H9 (cell line): Measurements from ENCODE around the gene MED31. TPM values are rescaled to one million over a fixed set of nuclear protein-coding genes. Genes with fewer than 3 reads are reported as not detected.

ENCODE experiments used
- DNase-seq: peaks from one replicate; pipeline ENCODE4 v3.0.0-alpha.2; 2017
- H2AFZ ChIP-seq: one replicate; pipeline ENCODE4 v1.6.1; 2013; ENCODE audit warnings: mild to moderate bottlenecking, low read length, control low read depth, moderate library complexity
- H2AK5ac ChIP-seq: 2 replicates; pipeline ENCODE4 v1.6.1; 2013; ENCODE audit warnings: low read length, control low read depth, mixed read lengths; ENCODE audit not compliant: insufficient read length
- H2BK120ac ChIP-seq: one replicate; pipeline ENCODE4 v1.6.1; 2013; ENCODE audit warnings: low read depth, mild to moderate bottlenecking, low read length, control low read depth, inconsistent platforms; ENCODE audit not compliant: poor library complexity, severe bottlenecking
- H2BK12ac ChIP-seq: 2 replicates; pipeline ENCODE4 v1.6.1; 2013; ENCODE audit warnings: low read length, control low read depth, mixed read lengths, low read depth; ENCODE audit not compliant: insufficient read length
- H2BK15ac ChIP-seq: 2 replicates; pipeline ENCODE4 v1.6.1; 2013; ENCODE audit warnings: low read depth, low read length, control low read depth
- H2BK20ac ChIP-seq: one replicate; pipeline ENCODE4 v1.6.1; 2013; ENCODE audit warnings: low read depth, mild to moderate bottlenecking, low read length, control low read depth, inconsistent platforms; ENCODE audit not compliant: poor library complexity, severe bottlenecking
- H2BK5ac ChIP-seq: 2 replicates; pipeline ENCODE4 v1.6.1; 2013; ENCODE audit warnings: low read length, control low read depth, mixed read lengths; ENCODE audit not compliant: insufficient read length
- H3K14ac ChIP-seq: 2 replicates; pipeline ENCODE4 v1.6.1; 2013; ENCODE audit warnings: low read length, control low read depth; ENCODE audit not compliant: insufficient read depth
- H3K18ac ChIP-seq: 2 replicates; pipeline ENCODE4 v1.6.1; 2013; ENCODE audit warnings: low read depth, mild to moderate bottlenecking, mixed read lengths, low read length, control low read depth; ENCODE audit not compliant: insufficient read length
- H3K23ac ChIP-seq: 2 replicates; pipeline ENCODE4 v1.6.1; 2013; ENCODE audit warnings: low read length, control low read depth, mixed read lengths, low read depth; ENCODE audit not compliant: insufficient read length
- H3K23me2 ChIP-seq: 2 replicates; pipeline ENCODE4 v1.6.1; 2013; ENCODE audit warnings: low read depth, mild to moderate bottlenecking, mixed read lengths, low read length, control low read depth; ENCODE audit not compliant: insufficient read length, poor library complexity, severe bottlenecking
- H3K27ac ChIP-seq: 2 replicates; pipeline ENCODE4 v1.5.1; 2013; ENCODE audit warnings: low read length, control low read depth, mixed read lengths, low read depth; ENCODE audit not compliant: insufficient read length
- H3K27me3 ChIP-seq: 2 replicates; pipeline ENCODE4 v1.6.1; 2013; ENCODE audit warnings: low read length, control low read depth, inconsistent platforms; ENCODE audit not compliant: insufficient read depth
- H3K4ac ChIP-seq: 2 replicates; pipeline ENCODE4 v1.6.1; 2013; ENCODE audit warnings: low read depth, mild to moderate bottlenecking, control low read depth, inconsistent platforms, low read length, moderate library complexity
- H3K4me1 ChIP-seq: 2 replicates; pipeline ENCODE4 v1.6.1; 2013; ENCODE audit warnings: low read length, control low read depth, inconsistent platforms; ENCODE audit not compliant: insufficient read depth
- H3K4me2 ChIP-seq: 2 replicates; pipeline ENCODE4 v1.6.1; 2013; ENCODE audit warnings: low read length, control low read depth, mixed read lengths; ENCODE audit not compliant: insufficient read length, insufficient read depth
- H3K56ac ChIP-seq: 2 replicates; pipeline ENCODE4 v1.6.1; 2013; ENCODE audit warnings: low read depth, mild to moderate bottlenecking, mixed read lengths, low read length, control low read depth; ENCODE audit not compliant: insufficient read length
- H3K79me1 ChIP-seq: 2 replicates; pipeline ENCODE4 v1.6.1; 2013; ENCODE audit warnings: low read depth, mild to moderate bottlenecking, moderate library complexity, low read length, control low read depth, inconsistent platforms; ENCODE audit not compliant: insufficient read depth, poor library complexity, severe bottlenecking
- H3K79me2 ChIP-seq: 2 replicates; pipeline ENCODE4 v1.6.1; 2013; ENCODE audit warnings: low read length, control low read depth, inconsistent platforms; ENCODE audit not compliant: insufficient read depth
- H3K9ac ChIP-seq: 2 replicates; pipeline ENCODE4 v1.6.1; 2013; ENCODE audit warnings: low read length, control low read depth, mixed read lengths; ENCODE audit not compliant: insufficient read length; ENCODE audit errors: extremely low read depth
- H3K9me3 ChIP-seq: one replicate; pipeline ENCODE4 v1.6.1; 2013; ENCODE audit warnings: low read depth, low read length, inconsistent platforms; ENCODE audit not compliant: control insufficient read depth
- H3T11ph ChIP-seq: one replicate; pipeline ENCODE4 v1.6.1; 2013; ENCODE audit warnings: mild to moderate bottlenecking, low read length, control low read depth, inconsistent platforms
- H4K20me1 ChIP-seq: one replicate; pipeline ENCODE4 v1.6.1; 2013; ENCODE audit not compliant: control insufficient read depth, insufficient read length, insufficient read depth
- H4K5ac ChIP-seq: 2 replicates; pipeline ENCODE4 v1.6.1; 2013; ENCODE audit warnings: low read depth, mild to moderate bottlenecking, mixed read lengths, low read length, control low read depth; ENCODE audit not compliant: insufficient read length
- H4K8ac ChIP-seq: replicated peaks from 2 replicates; pipeline ENCODE4 v1.6.1; 2013; ENCODE audit warnings: low read length, control low read depth, mixed read lengths, low read depth; ENCODE audit not compliant: insufficient read length
- H4K91ac ChIP-seq: 2 replicates; pipeline ENCODE4 v1.6.1; 2013; ENCODE audit warnings: low read depth, mild to moderate bottlenecking, moderate library complexity, mixed read lengths, low read length, control low read depth; ENCODE audit not compliant: insufficient read length
- H3K27ac Mint-ChIP-seq, 3 experiments: 2 replicates in 2 of 3; 3 replicates in 1 of 3; pipeline ENCODE4 v1.8.0; 2020 to 2021; ENCODE audit warnings: mixed read lengths in 3 of 3, mild to moderate bottlenecking in 1 of 3, moderate library complexity in 1 of 3
- H3K27me3 Mint-ChIP-seq: 2 replicates; pipeline ENCODE4 v1.8.0; 2021; ENCODE audit warnings: low read depth, mild to moderate bottlenecking, moderate library complexity, mixed read lengths
- H3K36me3 Mint-ChIP-seq, 3 experiments: 2 replicates in 2 of 3; 3 replicates in 1 of 3; pipeline ENCODE4 v1.8.0; 2020 to 2021; ENCODE audit warnings: low read depth in 3 of 3, mixed read lengths in 3 of 3; ENCODE audit not compliant: insufficient read depth in 1 of 3
- H3K4me1 Mint-ChIP-seq, 2 experiments: 2 replicates each; pipeline ENCODE4 v1.8.0; 2020; ENCODE audit warnings: mixed read lengths in 2 of 2
- H3K4me3 Mint-ChIP-seq, 2 experiments: 2 replicates in 1 of 2; 3 replicates in 1 of 2; pipeline ENCODE4 v1.8.0; 2020 to 2021; ENCODE audit warnings: mild to moderate bottlenecking in 2 of 2, mixed read lengths in 2 of 2, moderate library complexity in 1 of 2
- H3K9me3 Mint-ChIP-seq, 2 experiments: 2 replicates in 1 of 2; 3 replicates in 1 of 2; pipeline ENCODE4 v1.8.0; 2020; ENCODE audit warnings: mild to moderate bottlenecking in 2 of 2, mixed read lengths in 2 of 2, moderate library complexity in 1 of 2
- CTCF ChIP-seq: fragments of 200-600 bp; sonication (generic); conservative IDR thresholded peaks from 3 replicates; pipeline ENCODE4 v1.8.0; 2021; ENCODE audit warnings: antibody characterized with exemption, mild to moderate bottlenecking
- WGBS: extraction: QIAGEN DNeasy Blood & Tissue Kit; methylation state at CpG from one replicate; pipeline ENCODE4 v1.1.7; 2013; ENCODE audit warnings: missing lambda C conversion rate, low lambda C conversion rate, mixed read lengths; ENCODE audit not compliant: insufficient read length; ENCODE audit errors: extremely low coverage; 5-methylcytosine and 5-hydroxymethylcytosine counted together
- total RNA-seq: library from RNA; stranded (reverse); gene quantifications from 2 replicates; pipeline ENCODE4 v1.2.1, GENCODE V29; 2021

The MED31 gene
- total RNA-seq, 1 experiment from 2014 or later, result 11.8 TPM

GRCh38 chr17:6668727-6669425 is 17.5 kb upstream of the MED31 start:
- peaks cover 0 to 4% of the 10 kb centered on the region in 2 experiments; a peak in 1 of 4 replicates for H3K4me1 Mint-ChIP-seq
- Histone ChIP-seq H2BK12ac (no peak overlapping the region), H3K4me2 (no peak overlapping the region), H3K27me3 (peaks cover 4% of the 10 kb centered on the region), H2AK5ac (no peak overlapping the region), H4K20me1 (no peaks in the 10 kb centered on the region), H3K79me1 (no peaks in the 10 kb centered on the region), H3K9me3 (no peaks in the 10 kb centered on the region), H3K4me1 (no peaks in the 10 kb centered on the region), H2BK20ac (no peak overlapping the region), H3K23ac (no peak overlapping the region), H3K79me2 (no peaks in the 10 kb centered on the region), H3K14ac (no peak overlapping the region), H4K5ac (no peak overlapping the region), H3K9ac (no peak overlapping the region), H3K23me2 (no peaks in the 10 kb centered on the region), H3K27ac (no peak overlapping the region), H2AFZ (no peak overlapping the region), H4K8ac (no peak overlapping the region), H2BK120ac (no peak overlapping the region), H3K18ac (no peak overlapping the region), H2BK15ac (no peak overlapping the region), H4K91ac (no peak overlapping the region), H2BK5ac (no peak overlapping the region), H3K56ac (no peak overlapping the region), H3T11ph (no peak overlapping the region), H3K4ac (no peak overlapping the region)
- no peaks in the 10 kb centered on the region for H3K9me3 Mint-ChIP-seq
- WGBS, result no CpG with 5 or more reads among the region's 14 CpGs
- no peaks in the 10 kb centered on the region for H3K36me3 Mint-ChIP-seq
- H3K27ac Mint-ChIP-seq, result peak overlapping the region in 1 of 3 experiments; percentile 4; a peak in 1 of 7 replicates
- no peak overlapping the region for H3K4me3 Mint-ChIP-seq
- DNase-seq, result peak; percentile 19
- H3K27me3 Mint-ChIP-seq, result peaks cover 47% of the 10 kb centered on the region
- TF ChIP-seq CTCF, result no peak
